Subcutaneous abdominal adipose tissue (tissue), 5 donors: ENCODE results near the gene ITGA6.

Experiments used
- H3K27ac ChIP-seq: one replicate; pipeline ENCODE4 v1.7.0; 2013; ENCODE audit warnings: low read depth, mild to moderate bottlenecking, inconsistent platforms, low read length, moderate library complexity
- H3K27me3 ChIP-seq, 5 donors: one replicate each; pipeline ENCODE4 v1.7.0; 2013; ENCODE audit warnings: low read length in 5 of 5, inconsistent platforms in 1 of 5; ENCODE audit not compliant: control insufficient read depth in 5 of 5, insufficient read depth in 4 of 5
- H3K36me3 ChIP-seq, 5 donors: one replicate each; pipeline ENCODE4 v1.7.0; 2013; ENCODE audit warnings: low read length in 5 of 5; ENCODE audit not compliant: control insufficient read depth in 5 of 5, insufficient read depth in 5 of 5
- H3K4me1 ChIP-seq, 5 donors: one replicate each; pipeline ENCODE4 v1.7.0; 2013; ENCODE audit warnings: low read length in 5 of 5, mild to moderate bottlenecking in 3 of 5, moderate library complexity in 1 of 5; ENCODE audit not compliant: control insufficient read depth in 5 of 5, insufficient read depth in 5 of 5
- H3K4me3 ChIP-seq, 5 donors: one replicate each; pipeline ENCODE4 v1.7.0; 2013; ENCODE audit warnings: low read length in 5 of 5, low read depth in 1 of 5
- H3K9ac ChIP-seq, 5 donors: one replicate each; pipeline ENCODE4 v1.7.0; 2013; ENCODE audit warnings: low read length in 5 of 5, mild to moderate bottlenecking in 4 of 5, moderate library complexity in 3 of 5
- H3K9me3 ChIP-seq, 5 donors: one replicate each; pipeline ENCODE4 v1.7.0; 2013; ENCODE audit warnings: low read length in 5 of 5; ENCODE audit not compliant: control insufficient read depth in 5 of 5
- donor health status: healthy.
- donor health status: healthy.
- donor health status: healthy.
- donor health status: healthy.
- donor health status: healthy.

Gene ITGA6

DNA sequence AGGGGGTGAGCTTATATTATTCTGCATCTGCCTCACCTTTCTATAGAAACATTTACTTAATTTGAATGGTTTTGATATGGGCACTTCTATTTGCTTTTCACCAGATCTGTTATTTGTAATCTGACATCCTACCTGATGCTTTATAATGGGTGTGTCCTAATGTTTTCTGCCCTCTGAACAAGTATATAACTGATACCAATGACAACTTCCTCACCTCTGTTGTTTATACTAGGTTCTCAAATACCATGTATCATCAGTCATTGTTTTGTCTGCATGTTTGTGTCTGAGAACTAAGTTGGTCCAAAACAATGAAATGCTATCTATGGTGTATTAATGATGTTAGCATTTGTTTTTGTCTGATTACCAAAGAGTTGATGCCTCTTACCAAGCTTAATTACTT lies 45.8 kb downstream of the ITGA6 start:
- H3K9me3 ChIP-seq = no peaks in the 10 kb centered on the region
- H3K4me3 ChIP-seq = no peak overlapping the region
- no peaks in the 10 kb centered on the region for H3K27me3 ChIP-seq
- H3K9ac ChIP-seq = no peak overlapping the region
- H3K36me3 ChIP-seq = peaks cover 0 to 22% (median 10%) of the 10 kb centered on the region in 5 donors
- no peak overlapping the region for H3K27ac ChIP-seq
- H3K4me1 ChIP-seq = no peaks in the 10 kb centered on the region

DNA sequence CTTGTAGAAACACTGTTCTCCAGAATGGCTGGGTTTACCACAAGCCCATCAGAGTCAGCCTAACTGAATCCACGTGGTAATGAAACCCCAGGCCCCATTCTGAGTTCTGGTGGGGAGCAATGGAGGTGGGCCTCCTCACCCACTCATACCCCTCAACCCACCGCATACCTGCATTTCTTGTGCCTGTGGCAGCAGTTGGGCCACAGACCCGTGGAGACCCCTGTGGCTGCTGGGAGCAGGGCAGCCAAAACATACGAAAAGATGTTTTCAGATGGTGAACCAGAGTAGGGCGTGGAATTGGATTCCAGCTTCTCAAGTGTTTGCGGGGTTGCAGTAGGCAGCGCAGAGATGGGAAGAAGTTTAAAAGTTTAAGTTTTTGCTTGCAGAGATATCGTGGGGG lies 51.0 kb downstream of the ITGA6 start:
- Histone ChIP-seq H3K9me3 (no peaks in the 10 kb centered on the region), H3K27ac (no peak overlapping the region), H3K36me3 (peaks cover 0 to 26% (median 13%) of the 10 kb centered on the region in 5 donors), H3K27me3 (no peaks in the 10 kb centered on the region), H3K9ac (no peak overlapping the region), H3K4me3 (no peak overlapping the region), H3K4me1 (peaks cover 3 to 21% (median 11%) of the 10 kb centered on the region in 5 donors)

DNA sequence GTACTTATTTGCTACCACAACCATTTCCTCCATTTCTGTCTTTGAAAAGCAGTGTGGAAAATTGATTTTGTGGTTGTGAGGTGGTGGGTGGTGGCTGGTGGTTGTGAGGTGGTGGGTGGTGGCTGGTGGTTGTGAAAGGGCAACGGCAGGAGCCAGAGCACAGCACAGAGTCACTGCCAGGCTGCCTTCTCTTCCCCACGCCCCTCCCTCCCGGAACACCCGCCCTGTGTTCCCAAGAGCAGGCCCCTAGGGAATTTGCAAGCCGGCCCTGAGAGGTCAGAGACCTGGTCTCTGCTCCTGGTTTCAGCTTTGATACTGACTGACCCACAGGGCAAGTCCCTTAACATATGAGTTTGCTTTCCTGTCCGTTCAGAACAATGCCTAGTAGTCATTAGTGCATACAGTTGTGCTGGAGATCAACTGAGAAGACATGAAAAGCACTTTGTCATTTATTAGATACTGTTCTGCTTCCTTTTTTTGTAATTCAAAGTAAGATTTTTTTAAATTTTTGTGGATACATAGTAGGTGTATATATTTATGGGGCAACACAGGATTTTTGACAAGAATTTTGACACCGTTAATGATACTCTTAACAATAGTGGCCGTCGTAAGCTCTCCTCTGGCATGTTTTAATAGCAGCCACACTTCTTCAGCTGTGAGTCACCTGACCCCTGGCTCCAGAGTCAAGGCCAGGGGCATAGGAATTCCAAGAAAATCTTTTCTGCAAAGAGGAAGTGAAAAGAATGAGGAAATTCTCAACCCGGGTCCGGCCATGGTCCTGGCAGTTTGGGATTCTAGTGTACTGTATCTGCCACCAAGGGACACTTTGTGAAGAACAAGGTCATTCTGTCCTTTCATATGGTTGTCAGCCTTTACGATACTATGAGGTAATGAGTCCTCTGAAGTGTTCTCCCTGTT lies 53.2 kb downstream of the ITGA6 start:
- H3K36me3 ChIP-seq = peaks cover 0 to 21% (median 13%) of the 10 kb centered on the region in 5 donors
- H3K27me3 ChIP-seq = no peaks in the 10 kb centered on the region
- H3K4me3 ChIP-seq = no peak overlapping the region
- H3K9me3 ChIP-seq = no peaks in the 10 kb centered on the region
- peaks cover 3 to 21% (median 11%) of the 10 kb centered on the region in 5 donors for H3K4me1 ChIP-seq
- peak overlapping the region; percentile 46 for H3K27ac ChIP-seq
- no peak overlapping the region for H3K9ac ChIP-seq

DNA sequence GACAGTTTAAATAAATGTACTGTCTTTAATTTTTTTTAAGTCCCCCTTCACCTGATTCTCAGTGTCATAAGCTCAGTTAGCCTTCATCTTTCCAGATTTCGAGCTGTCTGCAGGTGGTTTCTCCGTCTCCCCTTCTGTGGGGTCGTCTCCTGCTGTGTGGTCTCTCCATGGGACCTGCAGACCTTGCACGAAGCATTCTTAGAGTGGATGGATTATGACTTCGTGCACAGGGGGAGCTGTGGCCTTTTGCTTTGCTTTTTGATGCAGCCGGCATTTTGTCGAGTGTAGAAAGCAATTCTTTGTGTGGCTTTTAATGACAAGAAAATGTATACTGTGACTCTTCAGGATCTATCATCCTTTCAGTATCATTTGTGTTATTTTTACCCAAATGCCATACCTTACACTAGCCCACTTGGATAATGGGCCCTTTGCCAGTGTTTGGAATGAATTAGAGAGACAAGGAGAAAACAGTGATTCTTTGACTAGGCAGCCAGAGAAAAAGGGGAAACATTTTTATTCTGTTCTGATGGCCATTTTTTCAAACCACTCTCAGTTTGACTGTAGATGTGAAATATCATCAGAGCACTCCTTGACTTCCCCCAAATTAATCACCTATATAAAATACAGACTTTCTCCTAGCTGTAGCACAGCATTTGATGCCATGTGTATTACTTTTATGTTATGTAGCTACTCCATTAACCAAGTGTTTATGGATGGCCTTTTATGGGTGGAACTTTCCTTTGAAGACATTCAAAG lies 54.3 kb downstream of the ITGA6 start:
- H3K9ac ChIP-seq = no peak overlapping the region
- no peaks in the 10 kb centered on the region for H3K9me3 ChIP-seq
- no peaks in the 10 kb centered on the region for H3K27me3 ChIP-seq
- H3K4me1 ChIP-seq = peaks cover 3 to 21% (median 11%) of the 10 kb centered on the region in 5 donors
- H3K36me3 ChIP-seq = peaks cover 0 to 24% (median 16%) of the 10 kb centered on the region in 5 donors
- no peak overlapping the region for H3K4me3 ChIP-seq
- H3K27ac ChIP-seq = no peak overlapping the region

DNA sequence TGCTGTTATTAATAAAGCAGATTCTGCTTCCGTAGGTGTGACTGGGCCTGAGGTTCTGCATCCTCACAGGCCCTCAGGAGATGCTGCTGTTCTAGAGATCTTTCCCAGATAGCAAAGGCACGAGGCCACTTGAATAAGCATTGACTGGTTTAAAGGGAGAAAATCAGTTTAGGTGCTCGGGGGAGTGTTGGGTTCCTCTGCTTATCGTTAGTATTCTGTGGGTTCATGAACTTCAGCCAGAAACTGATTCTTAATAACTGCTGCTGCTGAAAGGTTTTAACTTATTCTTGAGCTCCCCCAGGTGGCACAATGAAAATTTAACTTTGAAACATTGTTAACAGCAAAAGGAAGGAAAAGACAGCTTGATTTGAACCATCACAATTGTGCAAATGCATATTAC lies 56.9 kb downstream of the ITGA6 start:
- no peak overlapping the region for H3K4me3 ChIP-seq
- peaks cover 3 to 38% (median 29%) of the 10 kb centered on the region in 5 donors for H3K36me3 ChIP-seq
- H3K27ac ChIP-seq = no peak overlapping the region
- no peaks in the 10 kb centered on the region for H3K9me3 ChIP-seq
- no peaks in the 10 kb centered on the region for H3K27me3 ChIP-seq
- peaks cover 3 to 21% (median 11%) of the 10 kb centered on the region in 5 donors for H3K4me1 ChIP-seq
- no peak overlapping the region for H3K9ac ChIP-seq

DNA sequence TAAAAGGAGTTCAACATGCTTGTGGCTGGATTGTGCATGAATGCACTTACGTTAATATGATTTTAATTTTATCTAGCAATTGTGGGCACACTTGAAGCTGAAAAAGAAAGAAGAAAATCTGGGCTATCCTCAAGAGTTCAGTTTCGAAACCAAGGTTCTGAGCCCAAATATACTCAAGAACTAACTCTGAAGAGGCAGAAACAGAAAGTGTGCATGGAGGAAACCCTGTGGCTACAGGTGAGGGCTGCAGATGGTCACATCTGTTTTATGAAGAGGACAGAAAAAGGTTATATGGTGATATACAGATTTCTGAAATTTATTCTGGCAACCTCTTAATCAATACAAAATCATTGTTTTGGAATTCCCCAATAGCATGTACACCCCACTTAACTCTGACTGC lies 57.3 kb downstream of the ITGA6 start:
- Histone ChIP-seq H3K9ac (no peak overlapping the region), H3K27me3 (no peaks in the 10 kb centered on the region), H3K27ac (no peak overlapping the region), H3K4me1 (peaks cover 3 to 18% (median 11%) of the 10 kb centered on the region in 5 donors), H3K4me3 (no peak overlapping the region), H3K36me3 (peaks cover 5 to 42% (median 32%) of the 10 kb centered on the region in 5 donors), H3K9me3 (no peaks in the 10 kb centered on the region)

DNA sequence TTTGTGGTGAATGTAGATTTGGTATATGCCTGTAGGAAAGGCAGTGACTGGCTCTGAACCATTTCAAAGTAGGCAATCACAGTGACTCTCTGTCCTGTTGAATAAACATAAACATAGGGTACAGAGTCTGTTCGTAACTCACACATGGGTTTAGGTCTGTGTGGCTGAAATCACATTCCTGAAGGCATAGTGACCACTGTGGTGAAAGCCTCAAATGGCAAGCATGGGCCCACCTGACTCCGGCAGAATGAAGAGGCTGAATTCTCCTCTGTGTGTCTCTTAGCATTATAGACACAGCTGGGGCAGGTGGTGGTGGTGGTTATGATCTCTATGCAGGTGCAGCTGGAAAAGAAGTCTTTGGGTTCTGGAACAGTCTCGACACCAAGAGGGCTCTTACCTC lies 61.2 kb downstream of the ITGA6 start:
- peaks cover 9 to 55% (median 51%) of the 10 kb centered on the region in 5 donors for H3K36me3 ChIP-seq
- no peak overlapping the region for H3K27ac ChIP-seq
- no peak overlapping the region for H3K4me3 ChIP-seq
- H3K9me3 ChIP-seq = no peaks in the 10 kb centered on the region
- H3K9ac ChIP-seq = no peak overlapping the region
- H3K27me3 ChIP-seq = no peaks in the 10 kb centered on the region
- H3K4me1 ChIP-seq = no peaks in the 10 kb centered on the region

DNA sequence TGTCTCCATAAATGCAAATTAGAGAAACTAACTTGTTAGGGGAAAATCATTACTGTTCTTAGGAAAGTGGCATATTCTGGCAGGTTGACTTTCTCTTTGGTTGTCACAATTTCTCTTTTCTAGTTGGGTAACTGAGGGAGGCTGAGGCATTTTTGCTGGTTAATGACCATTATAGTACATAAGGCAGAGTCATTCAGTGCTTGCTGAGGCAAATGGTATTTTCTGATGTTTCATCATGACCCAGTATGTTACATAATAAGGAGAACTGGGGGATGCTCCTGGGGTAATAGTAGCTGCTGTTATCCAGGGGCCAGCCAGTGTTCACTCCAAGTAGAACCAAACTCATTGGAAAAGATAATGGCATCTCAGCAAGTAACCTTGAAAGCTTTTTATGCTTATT lies 62.3 kb downstream of the ITGA6 start:
- Histone ChIP-seq H3K9me3 (no peaks in the 10 kb centered on the region), H3K27me3 (no peaks in the 10 kb centered on the region), H3K27ac (no peak overlapping the region), H3K9ac (no peak overlapping the region), H3K4me3 (no peak overlapping the region), H3K4me1 (no peaks in the 10 kb centered on the region), H3K36me3 (peaks cover 9 to 61% (median 55%) of the 10 kb centered on the region in 5 donors)

DNA sequence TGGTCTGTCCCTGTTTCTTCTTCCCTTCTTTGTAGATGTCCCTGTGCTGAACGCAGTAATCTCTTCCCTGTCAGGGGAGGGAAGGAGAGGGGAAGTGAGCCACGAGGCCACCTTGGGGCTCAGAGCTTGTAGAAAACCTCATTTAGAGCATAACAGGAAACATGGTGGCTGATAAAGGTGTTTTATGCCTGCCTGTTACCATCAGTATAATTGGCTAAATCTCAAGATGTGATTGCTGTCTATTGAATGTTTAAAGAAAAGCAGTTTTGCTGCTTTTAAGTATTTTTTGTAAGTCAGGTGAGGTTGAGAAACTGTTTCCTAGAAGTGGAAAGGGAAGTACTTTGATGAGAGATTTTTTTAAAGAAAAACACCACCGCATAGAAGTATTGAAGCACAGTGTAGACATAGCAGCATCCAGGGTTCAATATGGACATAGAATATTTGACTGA lies 68.8 kb downstream of the ITGA6 start:
- Histone ChIP-seq H3K27ac (no peak overlapping the region), H3K36me3 (peaks cover 5 to 51% (median 42%) of the 10 kb centered on the region in 5 donors), H3K27me3 (no peaks in the 10 kb centered on the region), H3K9ac (no peak overlapping the region), H3K4me3 (no peak overlapping the region), H3K9me3 (no peaks in the 10 kb centered on the region), H3K4me1 (peaks cover 0 to 3% (median 0%) of the 10 kb centered on the region in 5 donors)

DNA sequence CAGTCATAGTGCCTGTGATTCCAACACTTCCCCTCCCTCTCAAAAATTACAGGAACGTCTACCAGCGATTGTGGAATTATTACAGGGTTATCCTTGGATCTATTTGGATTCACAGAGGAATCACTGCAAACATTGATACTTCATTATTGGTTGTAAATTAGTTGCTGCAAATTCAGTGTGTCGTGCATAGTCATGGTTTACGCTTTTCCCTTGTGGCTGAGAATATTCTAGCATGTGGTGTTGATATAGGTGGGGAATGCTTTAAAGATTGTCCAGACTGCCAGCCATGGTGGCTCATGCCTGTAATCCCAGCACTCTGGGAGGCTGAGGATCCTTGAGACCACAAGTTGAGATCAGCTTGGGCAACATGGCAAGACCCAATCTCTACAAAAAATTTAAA lies 79.8 kb downstream of the ITGA6 start:
- no peaks in the 10 kb centered on the region for H3K4me1 ChIP-seq
- H3K9ac ChIP-seq = no peak overlapping the region
- no peak overlapping the region for H3K27ac ChIP-seq
- H3K36me3 ChIP-seq = peaks cover 0 to 16% (median 7%) of the 10 kb centered on the region in 5 donors
- H3K9me3 ChIP-seq = peaks cover 4 to 11% (median 9%) of the 10 kb centered on the region in 5 donors
- H3K27me3 ChIP-seq = no peaks in the 10 kb centered on the region
- no peak overlapping the region for H3K4me3 ChIP-seq
